ENCODE data around the gene CLEC7A.

The CLEC7A gene

DNA sequence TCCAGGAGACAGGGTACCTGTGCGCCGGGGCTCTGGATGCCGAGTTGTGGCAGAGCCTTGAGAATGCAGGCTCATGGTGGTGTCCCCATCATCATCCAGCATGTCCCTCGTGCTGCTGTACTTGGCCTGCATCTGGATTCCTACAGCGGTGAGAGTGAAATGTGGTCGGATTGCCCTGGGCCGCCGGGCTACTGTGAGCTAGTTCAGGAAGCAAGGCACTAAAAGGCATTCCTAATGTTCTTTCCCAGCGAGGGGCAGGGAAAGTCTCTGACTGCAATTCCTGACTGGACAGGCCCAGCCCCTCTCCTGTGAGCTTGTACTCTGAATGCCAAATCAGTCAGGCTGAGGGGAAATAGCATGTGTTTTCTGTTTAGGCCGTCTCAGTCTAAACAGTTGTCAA, 31.2 kb downstream of the CLEC7A start, which contains the start of gene CLEC1A:
Gene CLEC1A (minus strand): TSS at position 195 of the 400 bp plus-strand sequence. CDS start 63 bp downstream, at position 132.
- no peak within 1 kb of the TSS for H3K4me3 ChIP-seq (ENCODE audit: low read depth, low read length)
- TF ChIP-seq, protein P1, sequence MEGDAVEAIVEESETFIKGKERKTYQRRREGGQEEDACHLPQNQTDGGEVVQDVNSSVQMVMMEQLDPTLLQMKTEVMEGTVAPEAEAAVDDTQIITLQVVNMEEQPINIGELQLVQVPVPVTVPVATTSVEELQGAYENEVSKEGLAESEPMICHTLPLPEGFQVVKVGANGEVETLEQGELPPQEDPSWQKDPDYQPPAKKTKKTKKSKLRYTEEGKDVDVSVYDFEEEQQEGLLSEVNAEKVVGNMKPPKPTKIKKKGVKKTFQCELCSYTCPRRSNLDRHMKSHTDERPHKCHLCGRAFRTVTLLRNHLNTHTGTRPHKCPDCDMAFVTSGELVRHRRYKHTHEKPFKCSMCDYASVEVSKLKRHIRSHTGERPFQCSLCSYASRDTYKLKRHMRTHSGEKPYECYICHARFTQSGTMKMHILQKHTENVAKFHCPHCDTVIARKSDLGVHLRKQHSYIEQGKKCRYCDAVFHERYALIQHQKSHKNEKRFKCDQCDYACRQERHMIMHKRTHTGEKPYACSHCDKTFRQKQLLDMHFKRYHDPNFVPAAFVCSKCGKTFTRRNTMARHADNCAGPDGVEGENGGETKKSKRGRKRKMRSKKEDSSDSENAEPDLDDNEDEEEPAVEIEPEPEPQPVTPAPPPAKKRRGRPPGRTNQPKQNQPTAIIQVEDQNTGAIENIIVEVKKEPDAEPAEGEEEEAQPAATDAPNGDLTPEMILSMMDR (IDR thresholded peaks at IDR 0.05; ENCODE audit: borderline replicate concordance, insufficient read depth, low read depth, low read length) = no peak

DNA sequence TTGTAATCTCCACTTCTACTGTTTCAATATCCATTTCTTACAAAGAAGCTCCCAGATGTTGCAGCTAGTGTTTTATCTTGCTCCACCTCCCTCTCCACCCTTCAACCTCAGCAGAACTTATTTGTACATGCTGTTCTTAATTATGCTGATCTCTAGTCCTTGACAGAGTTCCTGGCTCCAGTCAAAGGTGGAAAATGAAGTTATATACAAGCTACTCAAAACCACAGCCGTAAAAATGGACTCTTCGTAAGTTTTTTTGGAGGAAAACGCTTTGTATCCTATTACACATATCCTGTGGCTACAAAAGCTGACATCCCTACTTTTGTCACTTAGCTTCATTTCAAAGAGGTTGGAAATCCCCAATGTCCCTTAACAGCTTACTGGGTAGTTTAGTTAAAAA, 32.5 kb downstream of the CLEC7A start:
- H3K4me3 ChIP-seq (ENCODE audit: low read depth, low read length) = no peak overlapping the region
- TF ChIP-seq, protein P1 (IDR thresholded peaks at IDR 0.05; ENCODE audit: borderline replicate concordance, insufficient read depth, low read depth, low read length) = no peak

DNA sequence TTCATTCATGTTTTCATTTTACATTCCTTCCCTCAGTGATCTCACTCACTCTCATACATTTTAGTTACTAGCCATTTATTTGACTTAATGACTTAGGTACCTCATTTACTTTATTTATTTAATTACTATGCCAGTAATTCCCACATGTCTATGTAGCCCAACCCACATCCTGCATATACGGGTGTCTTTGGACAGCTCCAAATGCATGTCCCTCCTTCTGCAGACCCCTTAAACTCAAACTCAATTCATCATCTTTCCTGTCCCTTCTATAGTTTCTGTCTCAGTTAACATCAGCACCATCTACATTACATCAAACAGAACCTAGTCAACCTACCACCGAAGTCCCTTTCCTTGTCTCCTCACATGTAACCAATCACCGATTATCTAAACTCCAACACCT, 34.0 kb downstream of the CLEC7A start:
- TF ChIP-seq, protein P1 (IDR thresholded peaks at IDR 0.05; ENCODE audit: borderline replicate concordance, insufficient read depth, low read depth, low read length) = no peak
- H3K4me3 ChIP-seq (ENCODE audit: low read depth, low read length) = no peak overlapping the region

DNA sequence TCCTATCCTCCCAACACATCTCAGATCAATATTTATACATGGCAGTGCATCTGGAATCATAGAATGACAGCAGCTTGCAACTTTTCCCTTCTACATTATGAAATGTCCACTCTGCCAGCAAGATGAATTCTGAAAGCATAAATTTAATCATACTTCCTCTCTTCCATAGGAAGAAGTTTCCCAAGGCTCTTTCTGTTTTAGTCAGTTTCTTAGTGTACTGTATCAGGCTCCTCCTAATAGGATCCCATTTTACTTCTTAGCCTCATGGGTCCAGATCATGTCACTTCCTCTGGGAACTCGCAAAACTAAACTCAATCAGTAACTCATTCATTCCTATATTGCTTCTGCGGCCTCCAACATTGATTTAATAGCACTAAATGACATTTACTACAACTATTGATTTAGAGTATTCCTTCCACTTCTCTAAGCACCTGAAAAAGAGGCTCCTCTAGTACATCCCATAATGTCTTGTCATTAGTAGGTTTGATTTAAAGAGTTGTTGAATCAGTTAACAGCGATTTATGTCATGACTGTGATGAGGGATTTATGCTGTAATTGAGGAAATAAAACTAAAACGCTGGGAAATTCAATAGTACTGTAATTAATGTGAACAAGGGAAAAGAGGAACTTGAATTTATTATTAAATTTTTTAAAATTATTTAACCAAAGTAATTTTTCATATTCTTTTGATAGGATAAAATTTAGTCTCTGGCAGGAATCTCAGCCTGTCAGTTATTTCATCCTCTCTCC, 35.2 kb downstream of the CLEC7A start:
- H3K4me3 ChIP-seq (ENCODE audit: low read depth, low read length) = no peak overlapping the region

DNA sequence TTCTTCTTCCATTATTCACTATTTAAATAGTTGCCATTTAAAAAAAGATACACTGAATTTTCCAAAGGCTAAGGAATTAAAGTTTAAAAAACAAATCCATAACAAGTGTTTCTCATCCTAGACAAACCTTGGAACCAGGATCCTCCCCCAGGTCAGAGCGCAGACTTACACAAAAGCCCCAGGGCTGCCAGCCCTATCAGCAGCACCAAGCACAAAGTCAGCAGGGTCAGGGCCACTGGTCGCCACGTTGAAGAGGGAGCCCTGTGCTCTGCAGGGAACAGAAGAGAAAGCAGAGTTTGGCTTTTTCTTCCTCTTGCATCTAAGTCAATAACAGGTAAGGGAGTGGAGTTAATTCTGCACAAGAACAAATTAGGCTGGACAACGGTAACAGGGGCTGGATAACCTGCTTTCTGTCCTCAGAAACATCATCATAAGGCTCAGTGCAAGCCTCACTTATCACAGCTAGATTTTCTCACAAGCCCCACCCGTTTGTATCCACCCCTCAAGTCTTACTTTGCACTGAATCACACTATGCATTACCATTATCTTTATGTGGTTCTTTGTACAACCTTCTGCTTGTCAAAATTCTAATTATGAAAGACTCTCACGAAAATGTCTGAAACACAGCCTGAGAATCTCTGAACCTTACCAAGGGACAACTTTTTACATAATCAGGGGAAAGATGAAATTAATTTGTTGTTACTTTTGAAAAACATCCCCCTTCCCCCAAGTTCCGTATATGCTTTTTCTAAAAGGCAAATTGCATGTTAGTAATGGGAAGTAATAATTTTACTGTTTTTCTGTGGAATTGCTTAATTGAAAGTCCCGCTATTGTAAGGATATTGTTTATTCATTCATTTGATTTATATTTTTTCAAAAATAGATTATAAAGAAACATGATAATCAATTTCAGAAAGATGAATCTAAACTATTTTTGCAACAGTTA, 40.8 kb downstream of the CLEC7A start:
- H3K4me3 ChIP-seq (ENCODE audit: low read depth, low read length) = no peak overlapping the region
- TF ChIP-seq, protein P1 (IDR thresholded peaks at IDR 0.05; ENCODE audit: borderline replicate concordance, insufficient read depth, low read depth, low read length) = no peak

More for the DNA sequence above, 35.2 kb downstream of the CLEC7A start:
- TF ChIP-seq, protein P1 (IDR thresholded peaks at IDR 0.05; ENCODE audit: borderline replicate concordance, insufficient read depth, low read depth, low read length) = no peak

DNA sequence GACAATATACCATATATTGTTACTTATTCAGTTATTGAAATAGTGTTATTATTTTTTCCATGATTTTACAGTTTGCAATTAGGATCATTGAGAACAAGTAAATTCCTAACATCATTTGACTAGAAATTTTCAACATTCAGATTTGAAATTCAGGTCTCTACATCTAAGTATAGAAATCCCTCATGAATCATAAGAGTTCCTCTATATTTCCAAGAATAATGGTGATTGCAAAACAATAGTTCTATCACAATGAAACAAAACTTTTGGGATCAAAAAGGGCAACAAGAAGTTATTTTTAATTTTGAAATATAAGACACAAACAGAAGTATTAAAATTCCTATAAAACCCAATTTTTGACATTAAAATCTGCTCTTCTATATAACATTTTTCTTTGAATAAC, 42.0 kb downstream of the CLEC7A start:
- TF ChIP-seq, protein P1 (IDR thresholded peaks at IDR 0.05; ENCODE audit: borderline replicate concordance, insufficient read depth, low read depth, low read length) = no peak
- H3K4me3 ChIP-seq (ENCODE audit: low read depth, low read length) = no peak overlapping the region

Measured in GM12875 (cell line).